Measurements from ENCODE around the gene GNB1L.

The GNB1L gene

DNA sequence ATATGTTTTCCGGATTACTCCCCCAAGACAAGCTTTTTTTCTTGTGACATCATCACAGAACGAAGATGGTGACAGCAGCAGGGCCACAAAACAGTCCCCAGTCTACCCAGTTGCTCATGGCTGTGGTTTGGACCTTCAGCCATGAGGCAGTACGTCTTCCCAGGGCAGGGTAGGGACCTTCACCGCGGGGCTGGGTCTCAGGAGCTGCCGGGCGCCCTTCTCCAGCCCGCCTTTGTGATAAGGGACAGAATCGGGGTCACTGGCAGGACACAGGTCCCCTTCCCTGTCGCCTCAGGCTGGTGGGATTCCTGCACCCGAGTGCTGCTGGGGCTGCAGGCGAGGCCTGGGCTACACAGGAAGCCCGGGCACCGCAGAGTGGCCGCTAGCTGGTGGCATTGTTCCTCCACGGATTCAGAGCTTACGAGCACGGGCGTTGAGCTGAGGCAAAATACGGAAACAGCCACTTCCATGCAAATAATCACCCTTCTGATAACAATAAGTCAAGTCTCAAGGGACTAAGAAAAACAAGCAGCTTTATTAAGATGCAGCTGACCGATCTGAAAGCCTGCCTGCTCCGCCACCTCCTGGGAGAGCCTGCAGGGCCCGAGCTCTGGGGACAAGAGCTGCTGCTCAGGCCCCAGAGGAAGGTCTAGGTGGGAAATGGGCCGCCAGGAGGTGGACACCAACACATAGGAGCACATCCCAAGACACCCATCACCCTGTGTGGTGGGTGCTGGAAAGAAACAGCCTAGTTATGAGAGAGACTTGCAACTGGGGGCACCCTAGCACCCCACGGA, 81.8 kb downstream of the GNB1L start:
- DNase-seq: no peak

- no peak for DNase-seq
Observed at GRCh38 chr22:19772422-19772672, 82.3 kb downstream of the GNB1L start.

DNA sequence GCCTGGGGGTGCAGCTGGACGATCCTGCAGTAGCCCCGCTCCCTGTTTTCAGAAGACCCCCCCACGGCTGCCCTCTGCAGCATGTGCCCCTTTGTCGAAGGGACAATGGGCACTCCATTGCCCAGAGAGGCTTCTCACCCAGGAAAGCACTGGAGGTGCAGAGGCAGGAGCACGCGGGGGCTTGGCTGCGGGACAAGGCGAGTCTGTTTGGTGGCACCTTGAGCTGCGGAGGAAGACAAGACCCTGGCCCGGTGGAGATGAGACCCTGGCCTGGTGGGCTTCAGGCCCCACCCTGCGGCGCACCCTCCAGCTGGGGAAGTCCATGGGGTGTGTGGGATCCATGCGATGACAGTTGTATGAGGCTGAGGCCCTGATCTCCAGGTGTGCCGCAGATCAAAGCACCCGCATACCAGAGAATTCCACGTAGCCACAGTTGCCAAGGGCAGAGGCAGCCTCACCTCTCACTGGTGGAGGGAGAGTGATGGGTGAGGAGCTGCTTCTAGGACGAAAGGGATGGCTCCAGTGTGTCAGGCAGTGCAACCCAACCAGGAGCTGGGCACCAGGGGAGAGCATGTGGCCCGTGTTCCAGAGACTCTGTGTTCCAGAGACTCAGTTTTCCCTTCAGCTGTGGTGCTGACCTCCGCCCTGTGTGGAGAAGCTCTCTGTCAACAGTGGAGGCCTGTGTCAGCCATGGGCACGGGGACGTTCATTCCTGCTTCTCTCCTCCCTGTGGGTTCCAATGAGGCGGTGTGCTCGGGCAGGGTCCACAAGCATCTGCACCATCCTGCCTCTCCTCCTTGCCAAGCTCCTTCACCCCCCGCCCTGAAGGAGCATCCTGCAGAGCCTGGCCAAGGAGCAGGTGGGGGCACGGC, 84.1 kb downstream of the GNB1L start:
- DNase-seq: no peak

DNA sequence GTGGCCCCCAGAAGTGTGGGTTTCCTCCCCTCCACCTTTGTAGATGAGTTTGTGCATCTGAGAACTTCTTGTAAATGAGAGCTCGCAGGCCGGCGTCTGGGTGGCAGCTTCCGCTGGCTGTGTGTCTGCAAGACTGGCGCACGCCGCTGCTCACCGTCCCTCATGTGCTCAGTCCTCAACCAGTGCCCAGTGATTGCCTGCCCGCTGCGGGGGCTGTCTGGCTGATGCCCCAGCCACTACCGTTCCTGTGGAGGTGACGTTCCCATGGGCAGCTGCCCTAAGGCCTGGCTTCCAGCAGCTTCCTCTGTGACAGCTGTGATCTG, 85.3 kb downstream of the GNB1L start:
- no peak for DNase-seq

DNA sequence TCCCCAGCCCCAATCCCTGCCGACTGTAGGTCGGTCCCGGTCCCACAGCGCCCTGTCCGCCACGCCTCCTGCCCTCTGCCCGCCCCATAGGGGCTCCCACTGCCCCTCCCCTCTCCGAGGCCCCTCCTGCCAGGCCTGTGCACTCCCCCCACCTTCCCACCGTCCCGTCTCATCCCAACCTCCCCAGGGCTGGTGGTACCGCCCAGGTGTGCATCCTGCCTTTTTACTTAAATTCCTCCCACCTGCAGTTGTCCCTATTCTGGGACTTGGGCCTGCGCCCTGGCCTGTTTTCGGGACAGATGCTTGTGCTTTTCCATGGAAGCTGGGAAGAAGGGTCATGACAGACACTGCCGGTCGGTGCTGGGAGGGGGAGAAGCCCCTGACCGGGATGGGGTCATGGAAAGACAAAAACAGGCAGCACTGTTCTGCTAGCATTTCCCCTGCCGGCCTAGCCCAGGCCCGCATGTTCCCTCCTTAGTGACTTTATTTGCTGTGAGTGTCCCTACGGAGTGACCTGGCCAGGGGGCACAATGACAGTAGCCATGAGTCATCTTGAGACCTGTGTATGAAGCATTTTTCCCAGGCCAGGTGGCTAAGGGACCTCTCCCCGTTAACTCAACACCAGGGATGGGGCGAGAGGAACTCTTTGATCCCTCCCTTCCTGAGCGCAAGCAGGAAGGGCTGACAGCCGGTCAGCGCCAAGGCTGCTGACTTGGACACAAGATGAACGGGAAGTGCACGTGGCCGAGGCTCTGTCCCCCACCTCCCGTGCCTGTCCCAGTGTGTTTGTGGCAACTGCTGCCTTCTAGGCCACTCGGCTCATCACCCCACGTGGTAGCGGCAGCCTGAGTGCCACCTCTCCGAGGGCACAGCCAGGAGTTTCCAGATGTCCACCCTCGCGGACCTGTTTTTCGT, 87.0 kb downstream of the GNB1L start:
- no peak for DNase-seq

- DNase-seq: no peak
Observed at GRCh38 chr22:19766511-19767426, 87.9 kb downstream of the GNB1L start.

- DNase-seq: no peak
Observed at GRCh38 chr22:19766240-19766510, 88.5 kb downstream of the GNB1L start.

GRCh38 chr22:19765477-19766239, 89.0 kb downstream of the GNB1L start:
- no peak for DNase-seq

DNA sequence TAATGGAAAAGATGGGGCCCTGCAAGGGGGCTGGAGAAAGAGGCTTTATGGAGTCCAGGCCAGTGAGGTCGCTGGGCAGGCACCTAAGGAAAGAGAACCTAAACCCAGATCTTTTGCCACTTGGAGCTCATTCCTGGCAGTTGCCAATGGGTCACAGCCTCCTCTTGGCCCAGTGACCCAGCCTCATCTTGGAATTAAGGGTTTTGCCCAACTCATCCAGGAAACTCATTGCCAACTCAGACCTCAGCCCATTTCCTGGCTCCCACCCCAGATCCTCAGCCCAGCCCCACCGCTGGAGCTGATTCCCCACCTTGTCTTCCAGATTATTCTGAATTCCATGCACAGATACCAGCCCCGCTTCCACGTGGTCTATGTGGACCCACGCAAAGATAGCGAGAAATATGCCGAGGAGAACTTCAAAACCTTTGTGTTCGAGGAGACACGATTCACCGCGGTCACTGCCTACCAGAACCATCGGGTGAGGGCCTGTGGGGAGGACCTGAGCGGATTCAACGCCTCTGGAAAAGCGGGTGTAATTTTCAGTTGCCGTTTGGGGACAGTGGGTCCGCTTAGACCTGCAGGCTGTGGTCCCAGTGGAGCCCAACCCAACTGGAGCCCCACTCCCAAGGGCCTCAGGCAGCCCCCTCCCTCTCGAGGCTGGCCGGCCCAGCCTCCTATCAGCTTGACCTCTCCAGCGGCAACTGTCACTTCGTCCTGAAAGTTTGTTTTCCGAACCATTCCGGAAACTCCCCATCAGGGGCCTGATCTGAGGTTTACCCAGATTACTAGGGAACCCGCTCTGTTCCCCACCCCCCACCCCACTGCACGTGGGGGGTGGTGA, 89.8 kb downstream of the GNB1L start:
- no peak for DNase-seq

GRCh38 chr22:19764299-19764593, 90.4 kb downstream of the GNB1L start:
- no peak for DNase-seq

DNA sequence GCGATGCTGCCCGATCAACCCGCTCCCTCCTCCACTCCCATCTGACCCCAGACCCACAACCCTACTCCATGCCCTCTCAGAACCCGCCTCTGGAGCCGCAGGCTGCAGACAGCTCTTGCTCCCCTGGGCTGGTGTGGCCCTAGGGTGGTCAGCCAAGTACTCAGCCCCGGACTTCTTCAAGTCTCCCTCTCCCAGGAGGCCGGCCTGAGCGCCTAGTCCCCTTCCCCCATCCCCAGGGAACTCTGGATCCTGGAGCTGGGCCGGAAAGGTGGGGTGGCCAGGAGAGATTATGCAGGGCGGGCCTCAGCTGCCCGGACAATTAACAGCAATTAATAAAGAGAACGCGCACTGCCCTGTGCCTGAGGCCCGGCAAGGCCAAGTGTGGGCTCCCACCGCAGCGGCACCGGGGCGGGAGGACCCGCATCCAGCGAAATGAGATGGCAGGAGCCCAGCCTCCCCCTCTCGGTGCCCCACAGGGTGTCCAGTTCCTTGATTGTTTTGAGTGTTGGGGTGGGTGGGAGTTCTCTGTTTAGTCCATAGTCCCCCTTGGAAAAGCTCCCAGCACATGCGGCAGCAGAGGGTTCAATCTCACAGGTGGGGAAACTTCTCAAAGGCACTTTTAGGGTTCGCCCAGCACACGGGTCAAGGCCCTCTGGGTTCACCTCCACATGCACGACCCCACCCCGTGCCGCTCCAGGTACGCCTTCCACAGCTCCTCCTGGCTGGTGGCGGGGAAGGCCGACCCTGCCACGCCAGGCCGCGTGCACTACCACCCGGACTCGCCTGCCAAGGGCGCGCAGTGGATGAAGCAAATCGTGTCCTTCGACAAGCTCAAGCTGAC, 91.0 kb downstream of the GNB1L start:
- no peak for DNase-seq

GRCh38 chr22:19762568-19763457, 91.9 kb downstream of the GNB1L start:
- no peak for DNase-seq

DNA sequence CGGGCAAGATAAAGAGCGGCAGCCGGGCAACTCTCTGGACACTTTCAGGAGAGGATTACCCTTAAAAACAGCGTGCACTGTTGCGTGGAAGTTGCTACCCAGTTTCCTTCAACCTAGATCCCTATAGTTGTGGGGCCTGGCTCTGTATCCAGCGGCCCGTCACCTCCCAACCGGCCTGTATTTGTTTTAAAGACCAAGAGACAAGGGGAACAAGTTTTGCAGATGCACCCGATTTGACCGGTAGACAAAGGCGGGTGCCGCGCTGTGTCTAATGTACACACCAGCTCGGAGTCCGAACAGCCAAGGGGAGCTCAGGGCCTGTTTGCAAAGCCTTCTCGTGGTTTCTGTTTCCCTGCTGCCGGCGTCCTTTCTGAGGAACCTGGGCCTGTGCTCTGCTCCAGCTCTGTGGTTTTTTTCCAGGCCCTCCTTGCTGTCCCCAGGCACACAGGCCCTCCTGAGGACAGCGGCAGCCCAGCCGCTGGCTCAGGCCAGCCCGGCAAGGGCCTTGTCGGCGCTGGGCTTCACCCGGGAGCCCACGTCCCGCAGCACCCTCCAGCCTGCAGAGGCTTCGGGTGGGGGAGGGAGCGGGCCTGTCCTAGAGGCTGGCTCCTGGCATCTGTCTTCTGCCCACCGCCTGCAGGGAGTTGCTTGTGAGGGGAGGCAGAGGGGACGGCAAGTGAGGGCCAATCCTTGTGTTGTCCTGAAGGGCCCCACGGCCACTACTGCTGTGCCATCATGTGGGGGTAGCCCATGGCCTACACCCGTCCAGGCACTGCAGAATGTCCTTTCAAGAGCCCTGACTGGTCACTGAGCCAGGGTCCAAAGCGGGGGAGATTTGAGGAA, 92.7 kb downstream of the GNB1L start:
- DNase-seq: no peak

- DNase-seq: no peak
Observed at GRCh38 chr22:19760951-19761724, 93.5 kb downstream of the GNB1L start.

- no peak for DNase-seq
Observed at GRCh38 chr22:19760058-19760950, 94.4 kb downstream of the GNB1L start, which contains the start of gene TBX1. TSS of gene TBX1 (plus strand) at chr22:19760778. CDS start at chr22:19760844, 66 bp downstream.

- no peak for DNase-seq
Observed at GRCh38 chr22:19759427-19760057, 95.1 kb downstream of the GNB1L start.
